Astrocyte of the spinal cord (primary cell): ENCODE measurements around the gene CHRD.

Source experiments
- DNase-seq: peaks from one replicate; pipeline ENCODE4 v3.0.0; 2011; ENCODE audit warnings: low read depth, low spot score
- H3K4me3 ChIP-seq: 2 replicates; pipeline ENCODE4 v1.5.1; 2011; ENCODE audit warnings: low read depth, mild to moderate bottlenecking, low read length, moderate library complexity
- CTCF ChIP-seq: IDR thresholded peaks from 2 replicates; pipeline ENCODE4 v1.5.1; 2012; ENCODE audit warnings: low read depth, mild to moderate bottlenecking, low read length, inconsistent platforms
- in situ Hi-C: cut with HindIII; loops from 2 replicates; pipeline ENCODE4 v1.10.0; 2017; ENCODE audit warnings: low sequenced_read_pairs

The CHRD gene

GRCh38 chr3:184388936-184389230, 9.0 kb downstream of the CHRD start:
- no peak overlapping the region for H3K4me3 ChIP-seq
- TF ChIP-seq CTCF, result no peak
- in situ Hi-C loops, result no loop called here
- DNase-seq, result no peak

- H3K4me3 ChIP-seq, result no peak overlapping the region
- DNase-seq, result no peak
- in situ Hi-C loops, result no loop called here
- TF ChIP-seq CTCF, result no peak
Measured at GRCh38 chr3:184389384-184389783, 9.5 kb downstream of the CHRD start.

GRCh38 chr3:184389935-184390528, 10.2 kb downstream of the CHRD start:
- no peak for DNase-seq
- in situ Hi-C loops, result no loop called here
- no peak for TF ChIP-seq CTCF
- no peak overlapping the region for H3K4me3 ChIP-seq

- no peak for TF ChIP-seq CTCF
- in situ Hi-C loops, result no loop called here
- no peak overlapping the region for H3K4me3 ChIP-seq
- DNase-seq, result no peak
Measured at GRCh38 chr3:184391266-184391665, 11.4 kb downstream of the CHRD start.

GRCh38 chr3:184395320-184395660, 15.4 kb downstream of the CHRD start:
- no peak for DNase-seq
- H3K4me3 ChIP-seq, result no peak overlapping the region
- in situ Hi-C loops, result no loop called here
- no peak for TF ChIP-seq CTCF

GRCh38 chr3:184399410-184399809, 19.6 kb downstream of the CHRD start:
- in situ Hi-C loops, result no loop called here
- DNase-seq, result peak; percentile 93
- H3K4me3 ChIP-seq, result no peak overlapping the region
- TF ChIP-seq CTCF, result no peak
